Astrocyte (in vitro differentiated cells and primary cell): ENCODE data around the gene RIPOR2.

ENCODE experiments used
- CTCF ChIP-seq: IDR thresholded peaks from 2 replicates; pipeline ENCODE4 v1.5.1; 2011; ENCODE audit warnings: low read depth, mild to moderate bottlenecking, inconsistent platforms, low read length, moderate library complexity; ENCODE audit not compliant: insufficient read depth
- EZH2 ChIP-seq: IDR thresholded peaks from 2 replicates; pipeline ENCODE4 v1.6.1; 2012; ENCODE audit warnings: mild to moderate bottlenecking, low read length, inconsistent platforms; ENCODE audit not compliant: insufficient read depth

DNA sequence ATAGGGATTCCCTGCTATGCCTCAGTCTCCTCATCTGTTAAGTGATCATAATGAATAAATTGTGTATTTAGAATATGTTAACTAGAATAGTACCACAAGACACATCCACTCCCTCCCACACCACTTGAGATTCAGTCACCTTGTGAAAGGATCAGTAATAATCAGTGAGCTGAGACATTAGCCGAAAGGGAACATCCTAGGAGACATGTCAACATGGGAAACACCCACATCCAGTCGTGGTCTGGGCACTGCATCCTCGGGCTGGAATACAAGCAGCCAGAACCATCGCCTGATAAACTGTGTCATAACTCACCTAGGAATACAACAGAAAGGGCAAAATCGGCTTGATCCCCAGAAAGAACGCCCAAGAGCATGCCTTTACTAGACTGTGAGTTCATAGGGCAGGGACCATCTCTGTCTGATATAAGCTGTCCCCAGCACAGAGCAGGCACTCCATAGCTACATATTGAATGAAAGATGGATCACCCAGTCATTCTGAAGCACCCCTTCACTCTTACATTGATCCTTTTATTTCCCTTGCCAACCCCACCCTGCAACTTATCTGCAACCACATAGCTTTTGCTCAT lies 23.9 kb downstream of the RIPOR2 start:
- no peak for TF ChIP-seq CTCF
- no peak for TF ChIP-seq EZH2
